Right atrium auricular region (tissue), 2 donors: ENCODE data around the gene CDC42EP1. TPM values are rescaled to one million over a fixed set of nuclear protein-coding genes. Genes with fewer than 3 reads are reported as not detected.

ENCODE experiments used
- DNase-seq: peaks from one replicate; pipeline ENCODE4 v3.0.0-alpha.2; 2019; ENCODE audit warnings: low spot score
- H3K27ac ChIP-seq, 2 donors: fragments of 200-600 bp; sonication (generic); 1 replicate in 1 of 2; 2 replicates in 1 of 2; pipeline ENCODE4 v1.5.1; 2016 to 2019
- H3K27me3 ChIP-seq, 2 donors: fragments of 200-600 bp; sonication (generic); one replicate each; pipeline versions ENCODE4 v1.5.1 to v1.6.0; 2017 to 2019
- H3K36me3 ChIP-seq: fragments of 200-600 bp; sonication (generic); one replicate; pipeline ENCODE4 v1.5.1; 2016
- H3K4me1 ChIP-seq, 2 donors: fragments of 200-600 bp; sonication (generic); one replicate each; pipeline versions ENCODE4 v1.5.1 to v1.6.0; 2017 to 2019
- H3K4me3 ChIP-seq, 2 donors: fragments of 200-600 bp; sonication (generic); 1 replicate in 1 of 2; 2 replicates in 1 of 2; pipeline ENCODE4 v1.5.1; 2017 to 2019; ENCODE audit warnings: mild to moderate bottlenecking in 1 of 2, moderate library complexity in 1 of 2
- H3K9me3 ChIP-seq, 2 donors: fragments of 200-600 bp; sonication (generic); one replicate each; pipeline ENCODE4 v1.5.1; 2019
- CTCF ChIP-seq, 2 donors: fragments of 200-600 bp; sonication (generic); IDR thresholded peaks; one replicate each; pipeline ENCODE4 v1.5.1; 2019; ENCODE audit warnings: antibody characterized with exemption in 2 of 2
- total RNA-seq, 2 donors: library from RNA; depleted of rRNA; stranded (reverse); fragments of >200 nt; gene quantifications; one replicate each; pipeline ENCODE4 v1.1.0, GENCODE V29; 2016

Gene CDC42EP1
- total RNA-seq, 2 donors from 2014 or later: 20.7 to 34.8 TPM

- H3K27ac ChIP-seq: no peak overlapping the region
- H3K36me3 ChIP-seq: peaks cover 14% of the 10 kb centered on the region
- peaks cover 0 to 38% of the 10 kb centered on the region in 2 donors for H3K4me1 ChIP-seq
- no peak for TF ChIP-seq CTCF (IDR thresholded peaks at IDR 0.05)
- DNase-seq: no peak
- no peak overlapping the region for H3K4me3 ChIP-seq
- H3K9me3 ChIP-seq: no peaks in the 10 kb centered on the region
- H3K27me3 ChIP-seq: no peaks in the 10 kb centered on the region
Measured at GRCh38 chr22:37569921-37570660, 9.8 kb downstream of the CDC42EP1 start.

- H3K4me3 ChIP-seq: no peak overlapping the region
- no peak overlapping the region for H3K27ac ChIP-seq
- TF ChIP-seq CTCF (IDR thresholded peaks at IDR 0.05): no peak
- peaks cover 0 to 37% of the 10 kb centered on the region in 2 donors for H3K4me1 ChIP-seq
- no peaks in the 10 kb centered on the region for H3K9me3 ChIP-seq
- H3K27me3 ChIP-seq: no peaks in the 10 kb centered on the region
- DNase-seq: no peak
- H3K36me3 ChIP-seq: peaks cover 14% of the 10 kb centered on the region
Measured at GRCh38 chr22:37570661-37570976, 10.3 kb downstream of the CDC42EP1 start.

GRCh38 chr22:37571258-37571991 is 11.1 kb downstream of the CDC42EP1 start:
- H3K36me3 ChIP-seq: peaks cover 7% of the 10 kb centered on the region
- no peak overlapping the region for H3K27ac ChIP-seq
- no peaks in the 10 kb centered on the region for H3K9me3 ChIP-seq
- no peaks in the 10 kb centered on the region for H3K27me3 ChIP-seq
- H3K4me3 ChIP-seq: no peak overlapping the region
- TF ChIP-seq CTCF (IDR thresholded peaks at IDR 0.05): no peak
- H3K4me1 ChIP-seq: peaks cover 0 to 29% of the 10 kb centered on the region in 2 donors
- no peak for DNase-seq

GRCh38 chr22:37571992-37572373 is 11.7 kb downstream of the CDC42EP1 start:
- no peaks in the 10 kb centered on the region for H3K27me3 ChIP-seq
- DNase-seq: no peak
- H3K27ac ChIP-seq: no peak overlapping the region
- H3K9me3 ChIP-seq: no peaks in the 10 kb centered on the region
- H3K36me3 ChIP-seq: peaks cover 1% of the 10 kb centered on the region
- H3K4me3 ChIP-seq: no peak overlapping the region
- peaks cover 0 to 23% of the 10 kb centered on the region in 2 donors for H3K4me1 ChIP-seq
- TF ChIP-seq CTCF (IDR thresholded peaks at IDR 0.05): no peak

- no peak for TF ChIP-seq CTCF (IDR thresholded peaks at IDR 0.05)
- H3K36me3 ChIP-seq: no peaks in the 10 kb centered on the region
- no peaks in the 10 kb centered on the region for H3K4me1 ChIP-seq
- no peak overlapping the region for H3K4me3 ChIP-seq
- no peaks in the 10 kb centered on the region for H3K27me3 ChIP-seq
- H3K27ac ChIP-seq: no peak overlapping the region
- H3K9me3 ChIP-seq: no peaks in the 10 kb centered on the region
- no peak for DNase-seq
Measured at GRCh38 chr22:37575490-37576003, 15.3 kb downstream of the CDC42EP1 start.
